Vagina (tissue), 2 donors: Measurements from ENCODE around the gene PSEN1. TPM values are rescaled to one million over a fixed set of nuclear protein-coding genes. Genes with fewer than 3 reads are reported as not detected.

Experiments
- DNase-seq, 2 donors: peaks; one replicate each; pipeline ENCODE4 v3.0.0-alpha.2; 2017; ENCODE audit errors: extremely low spot score in 2 of 2
- H3K27ac ChIP-seq: fragments of 200-600 bp; sonication (generic); one replicate; pipeline ENCODE4 v1.5.1; 2019
- H3K27me3 ChIP-seq: fragments of 200-600 bp; sonication (generic); one replicate; pipeline ENCODE4 v1.5.1; 2019
- H3K36me3 ChIP-seq, 2 donors: fragments of 200-600 bp; sonication (generic); one replicate each; pipeline ENCODE4 v1.5.1; 2017 to 2019
- H3K4me1 ChIP-seq: fragments of 200-600 bp; sonication (generic); one replicate; pipeline ENCODE4 v1.5.1; 2019
- H3K4me3 ChIP-seq, 2 donors: fragments of 200-600 bp; sonication (generic); 1 replicate in 1 of 2; 2 replicates in 1 of 2; pipeline ENCODE4 v1.5.1; 2016 to 2019
- H3K9me3 ChIP-seq: fragments of 200-600 bp; sonication (generic); one replicate; pipeline ENCODE4 v1.5.1; 2019
- CTCF ChIP-seq, 3 experiments: fragments of 450-650 bp in 2 of 3; fragments of 200-600 bp in 1 of 3; sonication (generic) in 1 of 3; IDR thresholded peaks; one replicate each; pipeline ENCODE4 v1.5.1; 2017 to 2019; ENCODE audit warnings: antibody characterized with exemption in 3 of 3, mild to moderate bottlenecking in 2 of 3, moderate library complexity in 2 of 3
- POLR2A ChIP-seq, 2 donors: fragments of 450-650 bp; IDR thresholded peaks; one replicate each; pipeline ENCODE4 v1.6.1; 2017; ENCODE audit warnings: antibody characterized with exemption in 2 of 2, mild to moderate bottlenecking in 2 of 2, moderate library complexity in 2 of 2
- POLR2AphosphoS5 ChIP-seq, 2 donors: sonication (generic); formaldehyde crosslinking; IDR thresholded peaks; one replicate each; pipeline ENCODE4 v1.9.0; 2017; ENCODE audit warnings: antibody characterized with exemption in 2 of 2, mild to moderate bottlenecking in 2 of 2, low read depth in 1 of 2; ENCODE audit not compliant: insufficient read depth in 1 of 2
- intact Hi-C: fragments of 100-400 bp; cut with DNase I; formaldehyde crosslinking; loops from one replicate; pipeline ENCODE4 v1.15.1; 2023
- total RNA-seq: library from RNA; depleted of rRNA; stranded (reverse); fragments of >200 nt; gene quantifications from one replicate; pipeline ENCODE4 v1.2.3, GENCODE V29; 2016

The PSEN1 gene
- total RNA-seq, 1 donor from 2014 or later, result 47.1 TPM

DNA sequence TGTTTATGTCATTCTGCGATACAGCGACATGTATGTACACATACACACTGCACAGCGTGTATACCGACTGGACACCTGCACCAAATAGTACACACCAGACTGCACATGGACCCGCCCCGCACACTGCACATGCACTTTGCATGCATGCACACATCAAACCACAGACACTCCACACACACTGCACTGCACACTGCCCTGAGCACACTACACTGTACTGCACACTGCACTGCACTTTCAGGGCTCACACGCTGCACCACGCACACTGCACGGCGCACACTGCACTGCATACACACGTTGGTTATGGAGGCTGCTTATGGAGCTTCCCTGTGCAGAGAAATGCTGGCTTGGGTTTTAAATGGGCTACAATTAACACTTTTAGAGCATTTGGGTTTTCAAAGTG lies 102.6 kb downstream of the PSEN1 start:
- intact Hi-C loops, result no loop called here
- Histone ChIP-seq H3K36me3 (no peaks in the 10 kb centered on the region), H3K9me3 (no peaks in the 10 kb centered on the region), H3K27ac (no peak overlapping the region), H3K4me3 (peak overlapping the region; percentile 50 to 52), H3K27me3 (no peaks in the 10 kb centered on the region), H3K4me1 (peaks cover 60% of the 10 kb centered on the region)
- no peak for TF ChIP-seq POLR2A (IDR thresholded peaks at IDR 0.05)
- TF ChIP-seq CTCF (IDR thresholded peaks at IDR 0.05), result no peak
- no peak for TF ChIP-seq POLR2AphosphoS5 (IDR thresholded peaks at IDR 0.05; ENCODE audit: insufficient read depth in 1 of 2, low read depth in 1 of 2)
- no peak for DNase-seq

DNA sequence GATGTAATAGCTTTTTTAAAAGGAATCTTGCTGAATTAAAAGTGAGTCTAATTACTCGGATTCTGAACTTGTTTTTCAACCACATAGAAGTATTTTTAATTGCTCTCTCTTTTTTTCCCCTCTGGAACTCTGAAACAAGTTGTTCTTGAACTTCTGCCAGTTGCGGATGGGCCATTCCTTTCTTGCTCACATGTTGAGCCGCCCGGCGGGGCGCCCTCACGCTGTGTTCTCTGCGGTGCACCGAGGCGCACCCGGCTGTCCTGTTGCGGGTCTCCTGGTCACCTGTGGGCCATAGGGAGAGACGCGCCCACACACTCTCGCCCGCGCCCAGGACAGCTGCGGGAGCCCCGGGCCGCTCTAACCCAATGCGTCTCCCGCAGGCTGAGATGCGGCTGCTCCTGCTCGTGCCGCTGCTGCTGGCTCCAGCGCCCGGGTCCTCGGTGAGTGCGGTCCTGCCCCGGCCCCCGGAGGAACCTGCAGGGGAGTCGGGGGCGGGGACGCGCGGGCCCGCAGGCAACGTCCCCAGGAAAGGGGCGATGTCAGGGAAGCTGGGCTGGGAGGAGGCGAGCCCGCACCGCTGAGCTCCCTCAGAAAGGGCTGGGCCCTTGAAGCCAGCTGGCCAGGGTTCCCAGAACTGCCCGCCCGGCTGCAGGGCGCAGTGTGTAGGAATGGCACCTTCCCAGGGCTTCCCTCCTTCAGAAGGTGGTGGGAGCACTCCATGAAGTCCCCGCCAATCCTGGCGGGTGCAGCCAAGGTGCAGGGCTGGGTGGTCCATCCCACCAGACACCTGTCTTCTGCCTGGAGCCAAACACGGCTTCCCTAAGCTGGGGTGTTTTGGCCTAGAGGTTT lies 103.3 kb downstream of the PSEN1 start:
- Histone ChIP-seq H3K9me3 (no peaks in the 10 kb centered on the region), H3K27ac (peak overlapping the region; percentile 22), H3K27me3 (no peaks in the 10 kb centered on the region), H3K36me3 (no peaks in the 10 kb centered on the region), H3K4me1 (peaks cover 60% of the 10 kb centered on the region), H3K4me3 (peak overlapping the region; percentile 38 to 50)
- TF ChIP-seq CTCF (IDR thresholded peaks at IDR 0.05) (no peak), POLR2AphosphoS5 (IDR thresholded peaks at IDR 0.05; ENCODE audit: insufficient read depth in 1 of 2, low read depth in 1 of 2) (peak in 1 of 2 donors; percentile 50)
- no peak for DNase-seq
- intact Hi-C loops, result no loop called here

DNA sequence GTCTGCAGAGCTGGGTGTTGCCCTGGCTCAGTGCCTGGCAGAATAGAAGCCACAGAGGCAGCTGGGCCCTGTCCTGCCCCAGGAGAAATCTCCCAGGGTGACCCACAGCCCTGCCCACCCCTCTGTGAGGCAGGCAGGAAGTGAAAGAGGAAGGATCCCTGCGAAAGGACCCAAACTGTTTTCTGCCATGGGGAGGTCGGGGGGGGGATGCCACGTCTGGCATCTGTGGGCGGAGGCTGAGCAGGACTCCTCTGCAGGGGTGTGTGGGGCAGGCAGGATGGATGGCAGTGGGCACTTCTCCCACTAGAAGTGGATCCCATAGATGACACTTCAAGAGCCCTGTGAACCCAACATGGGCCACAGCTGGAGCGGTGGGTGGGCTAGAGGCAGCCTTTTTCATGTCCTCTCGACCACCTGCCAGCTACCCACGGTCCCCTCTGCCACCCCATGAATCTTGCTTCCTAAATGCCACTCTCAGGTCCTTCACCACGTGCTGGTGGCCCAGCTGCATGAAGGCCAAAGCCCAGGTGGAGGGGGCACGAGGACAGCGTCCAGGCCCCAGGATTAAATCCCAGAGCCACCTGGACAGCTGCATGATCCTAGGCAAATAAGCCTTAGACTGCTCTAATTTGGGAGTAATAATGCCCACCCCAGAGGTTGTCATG lies 104.6 kb downstream of the PSEN1 start:
- peaks cover 60% of the 10 kb centered on the region for H3K4me1 ChIP-seq
- H3K4me3 ChIP-seq, result no peak overlapping the region
- no peaks in the 10 kb centered on the region for H3K9me3 ChIP-seq
- no peaks in the 10 kb centered on the region for H3K36me3 ChIP-seq
- peak overlapping the region; percentile 43 for H3K27ac ChIP-seq
- H3K27me3 ChIP-seq, result no peaks in the 10 kb centered on the region
- intact Hi-C loops, result no loop called here
- no peak for TF ChIP-seq CTCF (IDR thresholded peaks at IDR 0.05)
- TF ChIP-seq POLR2A (IDR thresholded peaks at IDR 0.05), result no peak
- TF ChIP-seq POLR2AphosphoS5 (IDR thresholded peaks at IDR 0.05; ENCODE audit: insufficient read depth in 1 of 2, low read depth in 1 of 2), result no peak
- no peak for DNase-seq

DNA sequence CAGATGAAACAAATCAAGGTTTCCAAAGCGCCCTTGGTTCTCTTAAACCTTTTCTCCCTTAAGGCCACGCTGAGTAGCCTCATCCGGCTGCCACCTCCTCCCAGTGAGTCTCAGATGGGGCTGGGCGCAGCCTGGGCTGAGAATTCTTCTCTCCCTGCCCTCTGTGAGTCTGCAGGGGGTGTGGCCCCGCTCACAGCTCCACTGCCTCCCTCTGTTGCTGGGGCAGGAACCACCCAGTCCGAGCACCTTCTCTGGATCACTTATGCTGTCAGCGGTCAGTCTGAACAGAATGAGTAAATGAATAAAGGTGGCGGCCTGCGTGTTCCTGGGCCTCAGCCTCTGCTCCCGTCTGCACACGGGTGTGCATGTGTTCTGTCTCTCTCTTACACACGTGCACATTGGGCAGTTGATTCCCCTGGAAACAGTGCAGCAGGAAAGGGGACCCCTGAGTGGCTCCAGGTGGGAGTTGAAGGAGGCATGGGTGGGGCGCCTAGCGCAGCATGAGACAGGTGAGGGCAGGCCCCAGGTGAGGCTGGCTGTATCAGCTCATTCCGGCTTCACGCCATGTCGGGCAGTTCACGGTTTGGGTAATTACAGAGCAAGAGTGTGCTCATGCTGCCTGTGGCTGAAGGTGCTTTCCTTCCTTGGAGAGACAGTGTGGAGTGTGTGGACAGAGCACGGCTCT lies 105.3 kb downstream of the PSEN1 start:
- H3K27me3 ChIP-seq, result no peaks in the 10 kb centered on the region
- H3K27ac ChIP-seq, result peak overlapping the region; percentile 43
- no peaks in the 10 kb centered on the region for H3K36me3 ChIP-seq
- H3K4me3 ChIP-seq, result no peak overlapping the region
- intact Hi-C loops, result no loop called here
- TF ChIP-seq POLR2A (IDR thresholded peaks at IDR 0.05) (no peak), POLR2AphosphoS5 (IDR thresholded peaks at IDR 0.05; ENCODE audit: insufficient read depth in 1 of 2, low read depth in 1 of 2) (no peak), CTCF (IDR thresholded peaks at IDR 0.05) (no peak)
- no peak for DNase-seq
- peaks cover 60% of the 10 kb centered on the region for H3K4me1 ChIP-seq
- no peaks in the 10 kb centered on the region for H3K9me3 ChIP-seq
